Left ventricle myocardium superior (tissue), 1 donor: ENCODE measurements around the gene KCNJ1. TPM values are rescaled to one million over a fixed set of nuclear protein-coding genes. Genes with fewer than 3 reads are reported as not detected.

ENCODE experiments used
- ATAC-seq: fragments of 200-7000 bp; cut with Tn5 transposase; one replicate; pipeline ENCODE4 v1.9.1; 2020; ENCODE audit warnings: mild to moderate bottlenecking, moderate library complexity
- DNase-seq: peaks from one replicate; pipeline ENCODE4 v3.0.0-alpha.2; 2020
- intact Hi-C: fragments of 100-400 bp; cut with micrococcal nuclease; formaldehyde crosslinking; loops from one replicate; pipeline ENCODE4 v1.11.0; 2022
- total RNA-seq: library from RNA; stranded (reverse); fragmentation: NEBNext Ultra II Directional; extraction: Animal tissue kit (Norgen Biotek cat#: 25700); gene quantifications from one replicate; pipeline ENCODE4 v1.2.1, GENCODE V29; 2021
- donor health status: DM: no; HTN: yes; CAD: no; lungs with severe emphysema.

Gene KCNJ1
- total RNA-seq, 1 donor from 2014 or later, result 0.07 TPM

DNA sequence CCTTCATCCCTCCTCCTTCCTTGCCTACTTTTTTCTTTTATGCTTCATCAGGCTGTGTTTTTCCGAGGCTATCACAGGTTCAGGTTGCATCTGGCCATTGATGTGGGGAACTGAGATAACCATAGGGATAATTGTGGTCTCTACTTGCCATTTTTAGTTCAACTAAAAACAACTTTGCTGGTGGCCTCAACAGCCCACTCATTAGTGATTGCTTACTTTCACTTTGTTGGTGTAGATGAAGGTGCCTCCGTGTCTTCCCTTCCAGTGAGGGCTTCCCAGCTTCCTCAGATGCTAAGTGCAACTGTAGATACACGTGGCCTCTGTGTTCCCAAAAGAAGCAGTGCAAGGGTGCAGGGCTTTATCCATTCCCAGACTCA is 35.0 kb downstream of the KCNJ1 start:
- intact Hi-C loops, result loop anchor here (10.0 kb wide), 2 partner anchors 547 to 657 kb away; no protein-coding TSS in a partner anchor
- ATAC-seq (no peak), DNase-seq (no peak)

DNA sequence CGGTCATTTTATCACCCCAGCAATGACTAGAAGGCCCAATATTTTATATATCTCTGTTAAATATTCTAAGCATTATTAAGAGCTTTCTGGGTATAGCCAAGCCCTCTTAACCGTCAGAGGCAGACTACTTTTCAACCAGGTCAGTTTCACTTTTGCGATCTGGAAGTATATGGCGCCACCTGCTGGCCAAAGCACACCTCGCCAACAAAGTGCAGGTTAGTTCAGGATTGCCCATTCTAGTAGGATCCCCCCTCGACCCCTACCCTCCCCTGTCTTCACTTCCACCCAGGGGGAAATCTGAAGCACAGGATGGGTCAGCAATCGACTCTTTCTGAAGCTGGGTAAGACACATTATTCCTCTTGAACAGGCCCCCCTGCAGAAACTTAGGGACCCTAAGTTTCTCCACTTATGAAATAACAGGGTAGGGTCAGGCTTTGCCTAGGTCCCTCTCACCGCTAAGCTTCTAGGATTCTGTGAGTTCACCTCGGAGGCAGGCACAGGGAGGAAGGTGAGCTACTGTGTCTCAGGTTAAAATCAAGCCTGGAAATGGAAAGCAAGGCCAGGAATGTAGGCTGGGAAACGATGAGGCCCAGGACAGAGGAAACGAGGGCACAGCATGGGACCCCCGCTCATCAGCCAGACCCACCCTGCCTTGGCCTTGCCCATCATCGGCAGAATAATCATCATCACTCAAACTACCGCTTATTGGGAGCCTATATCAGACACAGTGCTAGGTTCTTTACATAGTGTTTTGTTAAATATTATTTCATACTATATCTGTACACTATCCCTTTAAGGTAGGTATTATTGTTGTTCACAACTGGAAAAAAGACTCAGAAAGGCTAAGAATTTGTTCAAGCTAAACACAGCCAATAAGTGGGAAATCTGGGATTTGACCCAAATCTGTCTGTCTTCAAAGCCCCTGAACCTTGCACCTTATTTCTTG is 35.6 kb downstream of the KCNJ1 start:
- intact Hi-C loops, result loop anchor here (2.0 to 10.0 kb wide), 3 partner anchors 199 to 657 kb away; no protein-coding TSS in a partner anchor
- ATAC-seq (peak; percentile 84), DNase-seq (peak; percentile 87)

DNA sequence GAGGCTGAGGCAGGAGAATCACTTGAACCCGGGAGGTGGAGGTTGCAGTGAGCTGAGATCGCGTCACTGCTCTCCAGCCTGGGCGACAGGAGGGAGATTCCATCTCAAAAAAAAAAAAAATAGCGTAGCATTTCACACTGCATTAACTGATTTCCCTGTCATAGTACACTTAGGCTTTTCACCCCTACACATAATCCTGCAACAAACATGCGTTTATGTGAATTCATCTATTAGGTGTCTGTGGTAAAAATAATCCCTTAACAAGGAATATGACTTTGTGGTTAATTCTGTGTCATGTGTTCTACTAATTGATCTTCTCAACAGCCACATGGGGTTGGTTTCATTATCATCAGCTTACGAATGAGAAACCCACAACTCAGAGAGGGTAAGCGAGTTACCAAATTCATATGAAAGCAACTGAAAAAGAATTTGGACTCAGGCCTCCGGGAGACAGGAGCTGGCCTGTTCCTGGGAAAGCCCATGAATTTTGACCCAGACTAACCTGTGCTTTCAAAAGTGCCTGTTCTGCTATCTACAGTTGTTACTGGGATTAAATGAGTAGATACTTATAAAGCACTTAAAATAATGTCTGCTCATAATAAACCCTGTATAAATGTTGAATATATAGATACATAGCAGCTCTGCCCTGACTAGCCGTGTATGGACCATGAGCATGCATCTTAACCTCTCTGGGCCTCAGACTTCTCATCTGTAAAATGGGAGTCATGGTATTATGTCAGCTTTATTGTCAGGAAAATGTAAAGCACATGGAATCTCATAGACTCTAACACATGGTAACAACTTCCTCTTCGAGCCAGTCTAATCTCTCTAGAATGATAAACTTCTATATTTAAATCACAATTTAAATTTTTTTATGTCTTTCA is 36.6 kb downstream of the KCNJ1 start:
- DNase-seq, result no peak
- intact Hi-C loops, result loop anchor here (2.0 to 10.0 kb wide), 3 partner anchors 198 to 656 kb away; no protein-coding TSS in a partner anchor
- ATAC-seq, result peak; percentile 24

DNA sequence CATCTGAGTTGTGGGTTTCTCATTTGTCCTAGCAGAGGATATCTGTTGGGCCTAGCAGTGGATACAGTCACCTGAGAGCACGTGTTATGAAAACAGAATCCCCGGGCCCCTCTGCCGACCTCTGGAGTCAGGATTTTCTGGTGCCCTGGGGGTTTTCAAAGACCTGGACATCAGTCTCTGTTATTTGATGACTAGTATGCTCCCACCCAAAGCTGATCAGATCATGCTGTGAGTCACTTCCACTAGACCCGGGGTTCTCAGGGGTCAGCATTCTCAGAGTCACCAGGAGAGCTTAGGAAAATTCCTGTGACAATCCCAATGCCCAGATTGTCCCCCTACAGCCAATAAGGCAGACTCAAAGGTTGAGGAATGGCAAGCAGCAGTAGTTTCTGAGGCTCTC is 38.7 kb downstream of the KCNJ1 start:
- intact Hi-C loops, result no loop called here
- no peak for ATAC-seq
- DNase-seq, result no peak

DNA sequence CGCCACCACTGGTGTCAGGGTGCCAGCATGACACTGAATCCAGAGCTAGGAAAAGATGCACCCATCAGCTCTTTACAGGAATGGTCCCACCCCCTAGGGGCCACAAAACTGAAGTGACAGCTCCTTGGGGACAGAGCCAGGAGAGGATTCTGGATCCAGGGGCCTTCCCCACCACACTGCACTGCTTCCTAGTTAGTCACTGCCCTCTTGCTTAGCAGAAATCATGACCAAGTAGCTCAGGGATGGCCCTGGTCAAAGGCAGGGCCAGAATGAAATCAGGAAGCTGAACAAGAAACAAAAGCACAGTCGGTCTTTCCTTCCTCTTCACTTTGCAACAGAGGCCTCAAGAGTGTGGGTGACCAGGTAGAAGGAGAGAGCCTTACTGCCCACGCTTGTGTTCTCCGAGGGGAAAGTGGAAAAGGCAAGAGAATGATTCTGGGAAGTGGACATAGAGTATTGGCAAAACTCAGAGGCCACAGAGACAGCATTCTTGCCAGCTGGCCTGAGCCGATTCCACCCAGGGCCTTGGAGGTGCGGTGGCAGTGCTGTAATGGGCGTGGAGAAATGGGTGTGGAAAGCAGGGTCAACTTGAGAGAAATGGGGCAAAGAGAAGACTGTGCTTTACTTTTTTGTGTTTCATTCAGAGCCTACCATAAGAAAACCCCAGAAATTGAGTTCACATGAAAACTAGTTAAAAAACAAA is 39.8 kb downstream of the KCNJ1 start:
- intact Hi-C loops, result no loop called here
- ATAC-seq (no peak), DNase-seq (no peak)

DNA sequence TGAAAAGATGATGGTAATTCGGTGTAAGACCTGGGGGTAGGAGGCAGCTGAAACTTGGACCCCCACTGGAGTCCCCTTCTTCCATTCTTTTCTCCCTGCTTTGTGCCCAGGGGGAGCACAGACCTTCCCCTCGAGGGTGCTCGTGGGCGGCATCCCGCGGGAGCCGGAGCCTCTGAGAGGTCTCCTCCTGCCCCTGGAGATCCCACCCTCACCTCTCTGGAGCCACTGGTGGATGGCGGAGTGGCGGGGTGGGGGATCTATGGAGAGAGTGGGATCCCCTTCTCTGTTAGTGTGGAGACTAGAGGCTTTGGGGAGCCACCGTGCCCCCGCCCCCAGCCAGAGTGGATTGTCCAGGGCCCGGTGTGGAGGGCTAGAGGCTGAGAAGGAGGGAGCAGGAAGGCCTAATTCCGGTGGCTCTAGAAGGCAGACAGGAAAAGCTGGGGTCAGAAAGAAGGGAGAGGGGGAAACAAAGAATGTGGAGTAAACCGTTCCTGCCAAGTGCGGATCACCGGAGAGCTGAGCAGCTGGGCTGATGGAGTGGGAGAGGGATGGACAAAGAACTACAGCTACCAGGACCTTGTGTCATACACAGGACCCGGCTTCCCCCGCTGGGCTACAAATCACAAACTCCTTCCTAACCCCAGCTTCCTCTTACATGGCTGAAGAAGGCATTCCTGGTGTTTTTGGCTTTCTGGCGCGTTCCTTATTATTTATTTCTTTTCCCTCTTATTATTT is 41.9 kb downstream of the KCNJ1 start:
- intact Hi-C loops, result no loop called here
- ATAC-seq (peak; percentile 44), DNase-seq (no peak)

DNA sequence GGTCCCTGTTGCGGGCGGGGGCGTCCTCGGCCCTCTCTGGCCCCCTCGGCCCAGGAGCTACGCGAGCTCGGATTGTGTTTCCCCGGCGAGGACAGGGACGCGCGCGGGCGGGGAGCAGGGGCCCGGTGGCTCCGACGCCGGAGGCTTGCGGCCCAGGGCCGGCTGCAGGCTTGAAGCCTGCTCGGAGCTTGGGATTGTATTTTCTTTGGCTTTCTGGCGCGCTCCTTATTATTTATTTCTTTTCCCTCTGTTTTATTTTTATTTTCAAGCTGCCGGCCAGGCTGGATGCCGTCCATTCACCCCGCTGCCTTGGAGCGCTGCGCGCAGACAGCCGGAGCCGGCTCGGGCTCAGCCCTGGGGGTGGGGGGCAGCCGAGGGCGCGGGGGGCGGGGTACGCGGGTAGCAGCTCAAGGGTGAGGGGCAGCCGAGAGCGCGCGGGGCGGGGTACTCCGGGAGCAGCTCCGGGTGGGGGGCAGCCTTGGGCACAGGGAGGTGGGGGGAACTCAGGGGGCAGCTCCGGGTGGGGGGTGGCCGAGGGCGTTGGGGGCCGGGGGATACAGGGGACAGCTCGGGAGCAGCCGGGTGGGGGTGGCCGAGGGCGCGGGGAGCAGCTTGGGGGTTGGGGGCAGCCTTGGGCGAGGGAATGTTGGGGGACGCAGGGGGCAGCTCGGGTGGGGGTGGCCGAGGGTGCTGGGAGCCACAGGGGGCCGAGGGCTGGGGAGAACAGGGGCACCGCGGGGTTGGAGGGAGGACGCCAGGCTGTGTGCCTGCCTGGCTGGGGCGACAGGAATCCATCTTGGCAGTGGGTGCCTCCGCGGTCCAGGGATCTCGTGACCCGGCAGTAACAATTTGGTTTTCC is 42.7 kb downstream of the KCNJ1 start:
- ATAC-seq, result peak; percentile 69
- peak; percentile 55 for DNase-seq
- intact Hi-C loops, result no loop called here

DNA sequence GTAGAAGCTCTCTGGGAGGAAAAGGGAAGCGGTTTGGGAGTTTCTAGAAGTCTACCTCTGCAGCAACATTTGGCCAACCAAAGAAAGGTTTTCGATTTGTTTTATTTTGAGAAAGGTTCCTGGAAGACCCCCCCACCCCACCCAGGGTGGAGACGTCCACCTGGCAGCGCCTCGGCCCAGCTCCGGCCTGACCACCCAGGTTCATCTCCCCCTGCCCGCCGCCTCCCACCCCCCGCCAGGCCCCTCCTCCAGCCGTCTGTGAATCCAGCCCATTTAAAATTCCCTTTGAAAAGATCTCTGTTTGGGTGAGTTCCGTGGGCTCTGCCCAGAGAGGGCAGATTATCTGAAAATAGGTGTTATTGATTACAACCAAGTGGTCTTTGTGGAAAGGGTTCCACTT is 43.3 kb downstream of the KCNJ1 start:
- ATAC-seq (no peak), DNase-seq (no peak)
- intact Hi-C loops, result no loop called here

DNA sequence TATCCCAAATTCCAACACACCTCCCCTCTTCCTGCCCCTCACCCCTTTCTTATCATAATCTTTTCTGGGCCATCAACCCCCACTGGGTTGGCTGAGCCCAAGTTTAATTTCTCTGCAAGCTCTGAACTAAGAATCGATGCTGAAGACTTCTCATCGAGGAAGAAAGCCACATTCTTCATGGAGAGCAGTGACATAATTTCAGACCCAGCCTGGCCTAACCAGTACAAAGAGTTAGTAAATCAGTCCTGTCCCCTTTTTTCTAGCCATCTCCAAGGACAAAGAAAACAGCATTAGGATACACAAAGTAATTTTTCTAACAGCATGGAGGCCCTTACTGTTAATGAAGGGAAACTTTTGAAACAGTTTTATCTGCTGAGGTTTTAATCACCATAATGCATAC is 45.0 kb downstream of the KCNJ1 start:
- intact Hi-C loops, result no loop called here
- no peak for ATAC-seq
- DNase-seq, result no peak

DNA sequence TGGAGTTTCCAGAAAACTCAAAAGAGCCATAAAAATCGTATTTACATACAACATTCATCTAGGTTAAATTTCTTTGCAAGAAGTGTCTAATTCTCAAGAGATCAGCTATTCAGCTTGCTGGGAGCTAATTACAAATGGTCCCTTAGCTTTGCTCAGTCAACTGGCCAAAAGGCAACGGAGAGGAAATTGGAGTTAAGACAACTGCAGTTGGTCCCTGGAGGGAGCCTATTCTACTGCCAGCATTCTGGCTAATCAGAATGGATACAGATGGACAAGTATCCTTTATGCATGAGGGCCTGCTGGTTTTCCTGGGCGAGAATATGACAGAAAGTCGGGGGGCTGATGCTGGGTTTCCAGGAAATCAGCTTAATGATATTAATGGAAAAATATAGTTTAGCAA is 45.5 kb downstream of the KCNJ1 start:
- DNase-seq (no peak), ATAC-seq (peak; percentile 46)
- intact Hi-C loops, result no loop called here

DNA sequence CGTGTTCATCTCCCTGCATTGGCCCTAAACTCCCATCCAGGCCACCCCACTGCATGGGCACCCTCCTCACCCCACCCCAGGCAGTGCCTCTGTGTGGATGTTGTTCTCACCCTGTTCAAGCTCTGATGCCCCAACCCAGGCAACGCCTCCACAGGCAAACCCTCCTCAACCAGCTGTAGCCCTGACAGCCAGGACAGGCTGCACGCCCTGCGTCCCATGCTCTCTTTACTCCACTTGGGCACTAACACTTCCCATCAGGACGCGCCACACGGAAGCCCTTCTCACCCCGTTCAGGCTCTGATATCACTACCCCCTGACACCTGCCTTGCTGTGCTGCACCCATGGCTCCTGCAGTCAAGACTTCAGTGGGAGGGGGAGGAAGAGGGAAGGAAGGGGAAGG is 47.9 kb downstream of the KCNJ1 start:
- no peak for DNase-seq
- ATAC-seq, result no peak
- intact Hi-C loops, result no loop called here

DNA sequence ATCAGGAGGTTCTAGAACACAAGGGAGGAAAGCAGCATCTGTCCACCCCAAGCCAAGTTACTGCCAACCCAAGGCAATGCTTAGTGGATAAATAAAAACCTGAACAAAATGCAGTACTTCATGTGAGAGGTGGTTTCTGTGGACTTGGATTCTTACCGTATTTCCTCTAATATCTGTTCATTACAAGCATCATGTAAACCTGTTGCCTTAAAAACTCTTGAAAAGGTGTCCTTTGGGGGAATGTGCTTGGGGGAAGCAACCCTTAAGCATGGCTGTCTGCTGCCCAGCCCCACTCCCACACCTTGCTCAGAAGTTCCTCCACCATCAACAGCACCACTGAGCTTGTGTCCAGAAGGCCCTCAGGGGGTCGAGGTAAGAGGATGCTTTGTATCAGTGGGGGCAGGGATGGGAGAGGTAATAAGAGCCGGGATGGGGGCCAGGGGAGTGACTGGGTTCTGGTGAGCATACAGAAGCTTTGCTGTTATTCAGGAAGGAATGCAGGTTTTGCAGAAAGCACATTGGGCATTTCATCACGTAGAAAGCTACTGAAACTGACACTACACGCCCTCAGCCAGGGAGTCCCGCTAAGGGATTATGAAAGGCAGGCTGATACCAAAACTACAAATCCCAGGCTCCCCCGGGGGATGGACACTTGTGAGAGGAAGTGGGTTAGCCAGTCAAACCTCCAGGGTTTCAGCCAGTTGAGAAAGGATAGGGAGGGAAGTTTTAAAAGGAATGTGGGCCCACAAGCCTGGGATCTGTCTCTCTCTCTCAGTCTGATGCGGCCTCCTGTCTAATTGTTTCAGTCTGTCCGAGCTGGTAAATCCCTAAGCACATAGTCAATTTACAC is 52.0 kb downstream of the KCNJ1 start:
- DNase-seq (peak; percentile 77), ATAC-seq (peak; percentile 94)
- intact Hi-C loops, result no loop called here

DNA sequence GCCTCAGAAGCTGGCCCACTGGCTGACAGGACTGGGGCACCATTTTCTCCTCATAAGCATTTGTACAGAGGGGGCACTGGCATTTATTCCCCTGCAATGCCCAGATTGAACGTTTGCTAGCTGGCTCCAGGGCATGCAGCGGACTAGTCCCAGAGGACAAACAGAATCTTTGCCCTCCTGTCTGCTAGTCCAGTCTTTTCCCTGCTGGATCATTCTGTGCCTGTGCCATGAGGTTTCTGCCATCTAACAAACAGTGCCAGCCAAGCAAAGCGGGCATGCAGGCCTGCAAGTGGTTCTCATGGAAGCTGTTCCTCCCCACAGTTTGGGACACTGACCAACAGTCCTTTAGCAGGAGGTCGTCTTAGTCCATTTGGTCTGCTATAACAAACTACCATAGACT is 53.4 kb downstream of the KCNJ1 start:
- DNase-seq, result no peak
- no peak for ATAC-seq
- intact Hi-C loops, result no loop called here

DNA sequence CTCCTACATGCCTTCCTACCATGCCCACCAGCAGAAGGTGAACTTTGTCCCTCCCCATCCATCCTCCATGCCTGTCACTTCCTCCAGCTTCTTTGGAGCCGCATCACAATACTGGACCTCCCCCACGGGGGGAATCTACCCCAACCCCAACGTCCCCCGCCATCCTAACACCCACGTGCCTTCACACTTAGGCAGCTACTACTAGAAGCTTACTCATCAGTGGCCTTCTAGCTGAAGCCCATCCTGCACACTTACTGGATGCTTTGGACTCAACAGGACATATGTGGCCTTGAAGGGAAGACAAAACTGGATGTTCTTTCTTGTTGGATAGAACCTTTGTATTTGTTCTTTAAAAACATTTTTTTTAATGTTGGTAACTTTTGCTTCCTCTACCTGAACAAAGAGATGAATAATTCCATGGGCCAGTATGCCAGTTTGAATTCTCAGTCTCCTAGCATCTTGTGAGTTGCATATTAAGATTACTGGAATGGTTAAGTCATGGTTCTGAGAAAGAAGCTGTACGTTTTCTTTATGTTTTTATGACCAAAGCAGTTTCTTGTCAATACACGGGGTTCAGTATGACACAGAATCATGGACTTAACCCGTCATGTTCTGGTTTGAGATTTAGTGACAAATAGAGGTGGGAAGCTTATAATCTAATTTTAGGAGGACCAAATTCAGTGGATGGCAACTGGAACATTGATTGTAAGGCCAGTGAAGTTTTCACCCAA is 56.1 kb downstream of the KCNJ1 start:
- DNase-seq (no peak), ATAC-seq (no peak)
- intact Hi-C loops, result no loop called here

DNA sequence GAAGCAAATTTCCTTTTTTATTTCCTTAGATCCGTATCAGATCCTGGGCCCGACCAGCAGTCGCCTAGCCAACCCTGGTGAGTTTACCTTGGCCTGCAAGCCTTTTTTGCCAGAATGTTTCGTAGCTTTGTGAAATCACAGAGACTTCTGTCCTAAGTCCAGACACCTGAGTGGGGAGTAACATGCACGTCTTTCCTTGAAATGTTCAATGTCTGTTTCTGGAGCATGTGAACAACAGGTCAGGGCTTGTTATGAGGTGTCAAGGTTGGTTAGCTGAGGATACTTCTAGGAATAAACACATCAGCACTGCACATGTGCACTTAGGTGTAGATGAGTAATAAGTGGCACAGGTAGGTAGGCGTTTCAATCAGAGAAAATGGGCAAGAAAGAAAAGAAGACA is 58.0 kb downstream of the KCNJ1 start:
- no peak for DNase-seq
- no peak for ATAC-seq
- intact Hi-C loops, result no loop called here

DNA sequence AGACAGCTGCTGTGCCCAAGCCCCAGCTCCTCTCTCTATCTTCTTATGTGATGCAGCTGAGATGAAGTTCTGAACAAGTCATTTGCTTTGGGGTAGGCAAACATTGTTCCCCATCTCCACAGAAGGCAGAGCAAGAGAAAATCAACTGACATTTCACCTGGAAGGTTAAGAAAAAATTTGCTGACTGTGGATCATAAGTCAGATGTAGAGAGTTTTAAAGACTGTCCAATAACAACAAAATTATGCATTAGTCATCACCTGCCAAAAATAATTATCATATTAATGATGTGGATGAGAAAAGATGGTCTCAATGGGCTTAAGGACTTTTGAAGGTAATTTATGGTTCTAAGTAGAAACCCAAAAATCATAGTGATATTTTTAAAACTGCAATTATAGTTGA is 59.2 kb downstream of the KCNJ1 start:
- no peak for DNase-seq
- no peak for ATAC-seq
- intact Hi-C loops, result no loop called here
